OCI-LY3 (cell line): ENCODE data around the gene HOTAIR.

Source experiments
- EZH2phosphoT487 ChIP-seq: fragments of 200-600 bp; shearing (Covaris generic); IDR thresholded peaks from 2 replicates; pipeline ENCODE4 v1.6.1; 2018; ENCODE audit warnings: antibody characterized with exemption, mixed run types, low read depth
- TF ChIP-seq, protein P1 (sequence below): fragments of 200-600, 300-600 bp; sonication (generic); IDR thresholded peaks from 2 replicates; pipeline ENCODE4 v1.5.1; 2014; ENCODE audit warnings: antibody characterized with exemption, low read length, low read depth

DNA sequence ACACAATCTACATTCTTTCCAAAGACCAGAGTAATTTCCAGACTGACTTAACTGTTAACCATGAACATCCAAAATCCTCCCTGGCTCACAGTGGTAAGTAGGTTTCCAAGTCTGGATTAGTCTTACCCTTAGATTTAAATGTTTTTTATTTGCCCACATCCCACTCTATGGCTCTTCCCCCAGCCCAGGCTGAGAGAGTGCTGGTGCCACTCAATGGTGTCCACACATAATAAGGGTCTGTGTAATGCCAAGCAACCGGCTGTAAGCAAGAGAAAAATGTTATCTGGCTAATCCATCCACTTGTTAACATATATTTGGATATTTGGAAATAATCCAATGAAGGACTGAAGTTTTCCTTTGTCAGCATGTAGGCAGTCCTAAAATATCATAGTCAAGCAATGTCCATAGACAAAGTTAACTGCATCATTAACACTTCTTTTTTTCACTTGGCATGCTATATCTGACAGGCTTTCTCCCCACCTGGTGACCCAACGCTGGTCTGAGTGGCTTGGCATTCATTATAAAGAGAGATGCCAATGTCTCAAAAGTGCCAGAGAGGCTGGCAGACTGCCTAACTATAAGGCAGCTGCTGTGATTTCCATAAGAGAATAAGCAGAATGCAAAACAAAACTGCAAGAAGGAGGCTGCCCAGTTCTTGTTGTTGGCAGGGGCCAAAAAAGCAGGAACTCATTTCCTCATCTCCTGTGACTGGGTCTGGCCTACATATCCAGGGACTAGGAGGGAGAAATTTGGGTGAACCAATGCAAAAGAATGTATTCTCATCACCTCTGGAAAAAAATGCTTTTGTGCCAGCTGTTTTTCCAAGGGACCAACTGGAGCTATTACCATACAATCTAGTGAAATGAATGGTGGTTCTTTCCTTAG, 50.0 kb downstream of the HOTAIR start:
- TF ChIP-seq, protein P1, sequence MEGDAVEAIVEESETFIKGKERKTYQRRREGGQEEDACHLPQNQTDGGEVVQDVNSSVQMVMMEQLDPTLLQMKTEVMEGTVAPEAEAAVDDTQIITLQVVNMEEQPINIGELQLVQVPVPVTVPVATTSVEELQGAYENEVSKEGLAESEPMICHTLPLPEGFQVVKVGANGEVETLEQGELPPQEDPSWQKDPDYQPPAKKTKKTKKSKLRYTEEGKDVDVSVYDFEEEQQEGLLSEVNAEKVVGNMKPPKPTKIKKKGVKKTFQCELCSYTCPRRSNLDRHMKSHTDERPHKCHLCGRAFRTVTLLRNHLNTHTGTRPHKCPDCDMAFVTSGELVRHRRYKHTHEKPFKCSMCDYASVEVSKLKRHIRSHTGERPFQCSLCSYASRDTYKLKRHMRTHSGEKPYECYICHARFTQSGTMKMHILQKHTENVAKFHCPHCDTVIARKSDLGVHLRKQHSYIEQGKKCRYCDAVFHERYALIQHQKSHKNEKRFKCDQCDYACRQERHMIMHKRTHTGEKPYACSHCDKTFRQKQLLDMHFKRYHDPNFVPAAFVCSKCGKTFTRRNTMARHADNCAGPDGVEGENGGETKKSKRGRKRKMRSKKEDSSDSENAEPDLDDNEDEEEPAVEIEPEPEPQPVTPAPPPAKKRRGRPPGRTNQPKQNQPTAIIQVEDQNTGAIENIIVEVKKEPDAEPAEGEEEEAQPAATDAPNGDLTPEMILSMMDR = no peak
- no peak for TF ChIP-seq EZH2phosphoT487
